Limb (tissue), 2 donors: ENCODE measurements around the gene RAB44.

Experiments
- DNase-seq, 2 donors: peaks; one replicate each; pipeline ENCODE4 v3.0.0-alpha.2; 2016; ENCODE audit errors: extremely low spot score in 2 of 2

Gene RAB44

GRCh38 chr6:36771145-36771544, 73.5 kb downstream of the RAB44 start:
- no peak for DNase-seq

- DNase-seq: no peak
Observed at GRCh38 chr6:36772397-36772796, 74.8 kb downstream of the RAB44 start.

DNA sequence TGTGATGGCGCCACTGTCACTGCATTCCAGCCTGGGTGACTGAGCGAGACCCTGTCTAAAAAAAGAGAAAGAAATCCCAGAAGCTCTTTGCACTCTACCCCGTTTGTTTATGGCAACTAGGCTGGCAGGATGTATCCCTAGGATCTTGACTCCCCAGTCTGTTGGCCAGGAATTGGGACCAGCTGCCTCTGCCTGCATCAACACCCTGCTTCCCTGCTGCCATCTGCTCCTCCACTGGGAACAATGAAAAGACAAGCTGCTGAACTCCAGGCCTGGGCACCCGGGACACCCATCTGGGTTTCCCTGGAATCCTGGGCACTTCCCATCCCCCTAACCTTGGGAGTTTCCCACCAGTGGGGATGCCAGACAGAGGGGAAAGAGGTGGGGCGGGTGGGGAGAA, 76.7 kb downstream of the RAB44 start:
- DNase-seq: no peak

DNA sequence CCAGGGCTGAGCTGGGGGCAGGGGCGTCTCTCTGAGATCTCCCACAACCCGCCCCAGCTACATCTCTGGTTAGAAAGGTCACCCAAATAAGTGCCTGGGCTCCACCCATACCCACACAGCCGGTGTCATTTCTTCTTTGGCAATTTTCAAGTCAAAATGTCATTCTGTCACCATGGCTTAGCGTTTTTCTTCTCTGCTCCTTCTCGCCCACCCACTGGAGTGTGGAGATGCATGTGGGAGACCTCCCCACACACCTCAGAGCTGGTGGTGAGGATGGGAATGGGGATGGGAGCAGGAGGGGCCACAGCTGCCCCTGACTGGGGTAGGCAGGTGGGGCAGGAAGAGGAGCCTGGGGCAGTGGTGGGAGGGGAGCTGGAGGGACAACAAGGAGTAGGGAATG, 78.5 kb downstream of the RAB44 start:
- no peak for DNase-seq

DNA sequence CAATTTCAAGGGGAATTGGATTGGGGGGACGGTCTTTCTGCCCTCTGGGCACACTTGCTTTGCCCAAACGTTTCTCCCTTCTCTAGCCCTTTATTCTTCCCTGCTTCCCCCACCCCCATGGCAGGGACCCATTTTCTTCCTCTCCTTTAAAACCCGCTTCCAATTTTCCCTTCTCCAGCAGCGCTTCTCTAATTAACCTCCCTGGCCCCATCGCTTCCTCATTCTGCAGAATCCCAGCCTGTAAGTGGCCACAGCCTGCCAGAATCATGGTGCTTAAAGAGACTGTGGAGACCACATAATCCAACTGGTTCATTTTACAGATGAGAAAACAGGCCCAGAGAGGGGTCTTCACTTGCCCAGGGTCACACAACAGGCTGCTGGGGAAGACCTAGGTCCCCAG, 80.2 kb downstream of the RAB44 start:
- DNase-seq: no peak

GRCh38 chr6:36779227-36779626, 81.6 kb downstream of the RAB44 start:
- DNase-seq: no peak

GRCh38 chr6:36780442-36781177, 83.0 kb downstream of the RAB44 start:
- DNase-seq: no peak

DNA sequence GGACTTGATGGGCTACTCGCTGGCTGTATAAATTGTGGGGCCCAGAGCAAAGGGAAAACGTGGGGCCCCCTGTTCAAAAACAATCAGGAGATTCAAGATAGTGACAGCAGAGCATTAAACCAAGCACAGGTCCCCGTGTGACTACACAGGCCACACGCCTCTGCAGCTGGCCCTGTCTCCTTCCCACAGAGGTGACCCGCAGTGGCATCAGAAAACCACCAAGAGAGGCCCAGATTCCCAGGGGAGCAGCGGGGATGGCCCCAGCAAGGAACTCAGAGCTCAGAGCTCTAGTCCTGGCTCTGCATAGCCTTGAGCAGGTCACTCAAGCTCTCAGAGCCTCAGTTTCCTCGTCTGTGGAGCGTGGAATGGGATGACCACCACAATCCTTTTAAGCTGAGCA, 84.0 kb downstream of the RAB44 start:
- no peak for DNase-seq
